Lower leg skin (tissue), 4 donors: ENCODE results near the gene SETD5. TPM values are rescaled to one million over a fixed set of nuclear protein-coding genes. Genes with fewer than 3 reads are reported as not detected.

Experiments used
- DNase-seq, 2 donors: peaks; one replicate each; pipeline ENCODE4 v3.0.0-alpha.2; 2019; ENCODE audit warnings: low spot score in 2 of 2
- H3K4me3 ChIP-seq: fragments of 200-600 bp; sonication (generic); 2 replicates; pipeline ENCODE4 v1.5.1; 2017; ENCODE audit warnings: mild to moderate bottlenecking, low read depth; ENCODE audit not compliant: poor library complexity, severe bottlenecking
- POLR2A ChIP-seq, 2 donors: fragments of 450-650 bp; IDR thresholded peaks; one replicate each; pipeline ENCODE4 v1.6.1; 2016 to 2017; ENCODE audit warnings: antibody characterized with exemption in 2 of 2, mild to moderate bottlenecking in 1 of 2, moderate library complexity in 1 of 2
- WGBS, 2 donors: methylation state at CpG; one replicate each; pipeline ENCODE4 v1.1.5; 2018; 5-methylcytosine and 5-hydroxymethylcytosine counted together
- intact Hi-C: fragments of 100-400 bp; cut with DNase I; formaldehyde crosslinking; loops from one replicate; pipeline ENCODE4 v1.15.0; 2023; ENCODE audit warnings: low total_unique reads
- total RNA-seq, 4 donors: library from RNA; depleted of rRNA; stranded (reverse); fragments of >200 nt; gene quantifications; one replicate each; pipeline ENCODE4 v1.1.0, GENCODE V29; 2016
- TF ChIP-seq, protein P1 (sequence below), 3 donors: fragments of 450-650 bp; IDR thresholded peaks; one replicate each; pipeline ENCODE4 v1.5.1; 2016; ENCODE audit warnings: antibody characterized with exemption in 3 of 3, mild to moderate bottlenecking in 3 of 3, moderate library complexity in 2 of 3

SETD5 gene
- total RNA-seq, 4 donors from 2014 or later = 77.8 to 88.1 (median 80.3) TPM

DNA sequence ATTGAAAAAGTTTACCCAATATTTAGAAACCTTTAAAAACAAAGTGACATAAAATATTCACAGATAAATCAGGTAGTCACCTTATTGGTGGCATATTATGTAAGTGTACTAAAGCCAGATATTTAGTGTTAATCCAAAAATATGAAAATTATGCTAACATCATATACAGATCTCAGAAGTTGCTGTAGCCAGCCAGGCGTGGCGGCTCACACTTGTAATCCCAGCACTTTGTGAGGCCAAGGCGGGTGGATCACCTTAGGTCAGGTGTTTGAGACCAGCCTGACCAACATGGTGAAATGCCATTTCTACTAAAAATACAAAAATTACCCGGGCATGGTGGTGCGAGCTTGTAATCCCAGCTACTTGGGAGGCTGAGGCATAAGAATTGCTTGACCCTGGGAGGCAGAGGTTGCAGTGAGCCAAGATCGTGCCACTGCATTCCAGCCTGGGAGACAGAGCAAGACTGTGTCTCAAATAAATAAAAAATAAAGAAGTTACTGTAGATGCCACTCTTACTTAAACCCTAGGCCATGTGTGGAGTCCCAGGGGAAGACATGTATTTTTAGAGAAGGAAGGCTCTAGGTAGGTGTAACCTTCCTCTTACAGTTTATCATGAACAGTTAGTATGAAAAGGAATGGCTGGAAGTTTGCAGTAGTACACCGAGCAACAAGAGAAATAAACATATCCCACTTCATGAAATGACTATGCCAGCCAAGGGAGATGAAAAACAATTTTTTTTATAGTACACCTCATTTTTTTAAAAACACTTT is 9.6 kb downstream of the SETD5 start:
- DNase-seq = no peak
- no peak overlapping the region for H3K4me3 ChIP-seq
- intact Hi-C loops = no loop called here
- WGBS, 2 donors = 87 to 92% methylated on average over 7 of the region's 7 CpGs
- no peak for TF ChIP-seq POLR2A (IDR thresholded peaks at IDR 0.05)
- TF ChIP-seq, protein P1, sequence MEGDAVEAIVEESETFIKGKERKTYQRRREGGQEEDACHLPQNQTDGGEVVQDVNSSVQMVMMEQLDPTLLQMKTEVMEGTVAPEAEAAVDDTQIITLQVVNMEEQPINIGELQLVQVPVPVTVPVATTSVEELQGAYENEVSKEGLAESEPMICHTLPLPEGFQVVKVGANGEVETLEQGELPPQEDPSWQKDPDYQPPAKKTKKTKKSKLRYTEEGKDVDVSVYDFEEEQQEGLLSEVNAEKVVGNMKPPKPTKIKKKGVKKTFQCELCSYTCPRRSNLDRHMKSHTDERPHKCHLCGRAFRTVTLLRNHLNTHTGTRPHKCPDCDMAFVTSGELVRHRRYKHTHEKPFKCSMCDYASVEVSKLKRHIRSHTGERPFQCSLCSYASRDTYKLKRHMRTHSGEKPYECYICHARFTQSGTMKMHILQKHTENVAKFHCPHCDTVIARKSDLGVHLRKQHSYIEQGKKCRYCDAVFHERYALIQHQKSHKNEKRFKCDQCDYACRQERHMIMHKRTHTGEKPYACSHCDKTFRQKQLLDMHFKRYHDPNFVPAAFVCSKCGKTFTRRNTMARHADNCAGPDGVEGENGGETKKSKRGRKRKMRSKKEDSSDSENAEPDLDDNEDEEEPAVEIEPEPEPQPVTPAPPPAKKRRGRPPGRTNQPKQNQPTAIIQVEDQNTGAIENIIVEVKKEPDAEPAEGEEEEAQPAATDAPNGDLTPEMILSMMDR (IDR thresholded peaks at IDR 0.05) = no peak

DNA sequence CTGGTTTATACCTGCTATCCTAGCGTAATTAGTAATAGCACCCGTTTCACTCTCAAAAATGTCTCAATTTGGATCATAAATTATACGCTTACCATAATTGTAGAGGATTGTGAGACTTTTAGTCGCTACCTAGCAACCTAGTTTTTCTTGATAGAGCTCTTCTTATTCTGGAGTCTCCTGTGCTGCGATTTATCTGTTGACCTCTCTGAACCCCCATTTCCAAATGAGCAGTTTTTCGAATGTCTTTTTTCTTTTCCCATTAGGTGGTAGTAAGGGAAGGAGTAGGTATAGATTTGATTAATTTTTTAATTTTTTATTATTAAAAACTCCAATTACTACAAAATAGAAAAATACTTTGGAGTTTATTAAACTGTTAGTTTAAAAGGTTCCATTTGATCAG is 10.6 kb downstream of the SETD5 start:
- intact Hi-C loops = no loop called here
- 88 to 95% methylated on average over 6 of the region's 6 CpGs for WGBS, 2 donors

DNA sequence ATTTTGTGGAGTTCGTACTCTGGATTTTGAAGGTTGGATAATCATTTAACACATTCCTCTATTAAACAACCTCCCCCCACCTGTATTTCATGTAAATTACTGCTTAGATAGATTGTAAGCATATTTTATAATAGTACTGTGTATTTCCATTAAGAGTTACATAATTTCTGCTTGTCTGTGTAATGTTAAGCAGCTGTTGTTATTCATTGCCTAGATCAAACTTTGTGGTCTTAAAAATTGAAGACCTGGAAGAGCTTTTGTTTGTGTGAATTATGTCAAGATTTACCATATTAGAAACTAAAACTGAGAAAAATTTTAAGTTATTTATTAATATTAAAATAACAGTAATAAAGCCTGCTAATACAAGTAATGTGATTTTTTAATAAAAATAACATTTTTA is 11.1 kb downstream of the SETD5 start:
- intact Hi-C loops = no loop called here
- TF ChIP-seq, protein P1 (IDR thresholded peaks at IDR 0.05) = no peak
- no peak for TF ChIP-seq POLR2A (IDR thresholded peaks at IDR 0.05)
- DNase-seq = no peak
- 80% methylated on average over 1 of the region's 1 CpG for WGBS, 2 donors
- no peak overlapping the region for H3K4me3 ChIP-seq

More for the DNA sequence above, 10.6 kb downstream of the SETD5 start:
- no peak for DNase-seq
- H3K4me3 ChIP-seq = no peak overlapping the region
- no peak for TF ChIP-seq POLR2A (IDR thresholded peaks at IDR 0.05)
- TF ChIP-seq, protein P1 (IDR thresholded peaks at IDR 0.05) = no peak

DNA sequence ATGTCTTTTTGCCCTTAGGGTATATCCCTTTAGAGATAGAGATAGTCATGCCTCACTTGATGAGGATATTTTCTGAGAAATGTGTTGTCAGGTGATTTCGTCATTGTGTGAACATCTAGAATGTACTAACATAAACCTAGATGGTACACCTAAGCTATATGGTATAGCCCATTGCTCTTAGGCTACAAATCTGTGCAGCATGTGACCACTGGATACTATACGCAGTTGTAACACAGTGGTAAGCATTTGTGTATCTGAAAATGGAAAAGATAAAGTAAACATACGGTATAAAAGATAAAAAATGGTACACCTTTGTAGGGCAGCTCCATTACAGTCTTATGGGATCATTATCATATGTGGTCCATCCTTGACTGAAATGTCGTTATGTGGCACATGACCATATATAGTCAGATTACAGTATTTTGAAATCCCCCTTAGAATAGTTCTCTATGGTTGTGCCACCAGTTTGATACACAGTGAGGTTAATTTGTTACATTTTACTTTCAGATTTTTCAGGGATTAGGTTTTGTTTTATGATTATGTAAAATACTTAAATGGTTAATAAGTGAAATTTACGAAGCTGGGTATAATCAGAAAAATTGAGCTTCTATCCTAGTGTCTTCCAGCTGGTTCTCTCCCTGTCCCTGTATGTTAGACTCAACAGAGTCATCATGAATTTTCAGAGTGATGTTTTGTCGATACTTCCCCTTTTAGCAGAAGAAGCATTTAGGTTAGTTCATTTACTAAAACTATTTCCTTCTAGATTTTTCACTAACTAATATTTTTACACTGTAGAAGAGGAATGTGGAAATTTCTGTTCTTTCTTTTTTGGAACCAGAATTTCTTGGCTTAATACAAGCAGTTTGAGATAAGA is 12.8 kb downstream of the SETD5 start:
- WGBS, 2 donors = 81 to 85% methylated on average over 6 of the region's 6 CpGs
- no peak for DNase-seq

DNA sequence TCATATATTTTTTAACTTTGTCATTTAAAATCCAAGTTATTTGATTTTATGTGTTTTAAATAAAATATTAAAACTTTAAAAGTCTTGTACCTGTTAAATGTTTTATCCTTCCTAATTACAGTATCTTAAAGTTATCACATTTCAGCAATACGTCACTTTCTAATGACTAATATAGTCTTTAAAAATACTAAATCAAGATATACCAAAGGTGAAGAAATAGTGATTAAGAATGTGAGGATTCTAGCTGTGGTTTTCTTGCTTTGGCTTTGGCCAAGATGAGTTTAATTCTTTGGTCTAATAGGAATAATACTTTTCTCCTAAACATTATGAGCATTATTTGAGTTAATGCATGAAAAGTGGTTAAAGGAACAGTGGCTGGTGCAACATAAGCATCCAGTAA is 13.9 kb downstream of the SETD5 start:
- WGBS, 2 donors = 77 to 81% methylated on average over 1 of the region's 1 CpG
- H3K4me3 ChIP-seq = no peak overlapping the region
- intact Hi-C loops = no loop called here
- TF ChIP-seq, protein P1 (IDR thresholded peaks at IDR 0.05) = no peak
- TF ChIP-seq POLR2A (IDR thresholded peaks at IDR 0.05) = no peak
- DNase-seq = no peak

More for the DNA sequence above, 12.8 kb downstream of the SETD5 start:
- intact Hi-C loops = no loop called here
- H3K4me3 ChIP-seq = no peak overlapping the region
- TF ChIP-seq, protein P1 (IDR thresholded peaks at IDR 0.05) = no peak
- TF ChIP-seq POLR2A (IDR thresholded peaks at IDR 0.05) = no peak
